GM12873 (cell line): Measurements from ENCODE around the gene LZIC.

Source experiments
- CTCF ChIP-seq: IDR thresholded peaks from 2 replicates; pipeline ENCODE4 v1.5.1; 2012; ENCODE audit warnings: low read depth, mild to moderate bottlenecking, moderate library complexity, low read length, control low read depth; ENCODE audit not compliant: insufficient read depth; ENCODE audit errors: missing control alignments

LZIC gene

GRCh38 chr1:9890224-9890731 is 52.9 kb downstream of the LZIC start:
- TF ChIP-seq CTCF = no peak

GRCh38 chr1:9889411-9889810 is 53.8 kb downstream of the LZIC start:
- no peak for TF ChIP-seq CTCF

- no peak for TF ChIP-seq CTCF
These were observed 54.3 kb downstream of the LZIC start for GRCh38 chr1:9888886-9889285.

- TF ChIP-seq CTCF = no peak
These were observed 56.1 kb downstream of the LZIC start for GRCh38 chr1:9887070-9887469.

- no peak for TF ChIP-seq CTCF
These were observed 57.0 kb downstream of the LZIC start for GRCh38 chr1:9886092-9886742.

- TF ChIP-seq CTCF = no peak
These were observed 58.4 kb downstream of the LZIC start for GRCh38 chr1:9884805-9885204.

- TF ChIP-seq CTCF = no peak
These were observed 59.4 kb downstream of the LZIC start for GRCh38 chr1:9883585-9884449.
